Osteoblast (primary cell): Measurements from ENCODE around the gene PMP22. TPM values are rescaled to one million over a fixed set of nuclear protein-coding genes. Genes with fewer than 3 reads are reported as not detected.
A peak's percentile ranks its signal among the peaks of the same experiment; 100 is the strongest.

Experiments
- DNase-seq: peaks from one replicate; pipeline ENCODE4 v3.0.0; 2011; ENCODE audit warnings: low spot score, mixed read lengths; ENCODE audit not compliant: insufficient read length; ENCODE audit errors: missing footprints
- H2AFZ ChIP-seq: 2 replicates; pipeline ENCODE4 v1.6.0; 2011; ENCODE audit warnings: mild to moderate bottlenecking, low read length
- H3K27ac ChIP-seq: 2 replicates; pipeline ENCODE4 v1.5.1; 2011; ENCODE audit warnings: mild to moderate bottlenecking, low read depth, low read length, moderate library complexity
- H3K27me3 ChIP-seq: 2 replicates; pipeline ENCODE4 v1.6.0; 2012; ENCODE audit warnings: mild to moderate bottlenecking, control low read depth, inconsistent platforms, low read length, moderate library complexity; ENCODE audit not compliant: insufficient read depth
- H3K36me3 ChIP-seq: 2 replicates; pipeline ENCODE4 v1.5.1; 2011; ENCODE audit warnings: mild to moderate bottlenecking, low read length, control low read depth, moderate library complexity; ENCODE audit not compliant: insufficient read depth
- H3K4me1 ChIP-seq: 2 replicates; pipeline ENCODE4 v1.5.1; 2011; ENCODE audit warnings: mild to moderate bottlenecking, low read length, control low read depth, moderate library complexity; ENCODE audit not compliant: insufficient read depth
- H3K4me2 ChIP-seq: 2 replicates; pipeline ENCODE4 v1.6.0; 2011; ENCODE audit warnings: mild to moderate bottlenecking, low read length; ENCODE audit not compliant: insufficient read depth
- H3K4me3 ChIP-seq: fragments of 200-600 bp; sonication (generic); 3 replicates; pipeline ENCODE4 v1.5.1; 2012; ENCODE audit warnings: mild to moderate bottlenecking, low read length, inconsistent platforms; ENCODE audit not compliant: insufficient read depth
- H3K79me2 ChIP-seq: 2 replicates; pipeline ENCODE4 v1.6.0; 2012; ENCODE audit warnings: mild to moderate bottlenecking, low read length, control low read depth, inconsistent platforms; ENCODE audit not compliant: insufficient read depth
- H3K9me3 ChIP-seq: 2 replicates; pipeline ENCODE4 v1.5.1; 2011; ENCODE audit warnings: low read depth, low read length, control low read depth
- H4K20me1 ChIP-seq: 2 replicates; pipeline ENCODE4 v1.6.0; 2012; ENCODE audit warnings: mild to moderate bottlenecking, low read length, control low read depth; ENCODE audit not compliant: insufficient read depth
- CTCF ChIP-seq: IDR thresholded peaks from 2 replicates; pipeline ENCODE4 v1.5.1; 2011; ENCODE audit warnings: mild to moderate bottlenecking, low read depth, low read length, moderate library complexity; ENCODE audit errors: extremely low read depth
- total RNA-seq: library from RNA; depleted of rRNA; stranded (reverse); fragments of >200 nt; gene quantifications from 2 replicates; pipeline ENCODE4 v1.2.3, GENCODE V29; 2012

PMP22 gene
- total RNA-seq, 1 donor, result 163 TPM

- no peaks in the 10 kb centered on the region for H3K79me2 ChIP-seq
- no peaks in the 10 kb centered on the region for H3K27me3 ChIP-seq
- no peaks in the 10 kb centered on the region for H3K36me3 ChIP-seq
- H3K27ac ChIP-seq, result no peak overlapping the region
- H4K20me1 ChIP-seq, result no peaks in the 10 kb centered on the region
- H3K9me3 ChIP-seq, result no peaks in the 10 kb centered on the region
- TF ChIP-seq CTCF, result no peak
- no peak overlapping the region for H3K4me3 ChIP-seq
- no peak for DNase-seq
- H3K4me1 ChIP-seq, result peaks cover 19% of the 10 kb centered on the region
- no peak overlapping the region for H3K4me2 ChIP-seq
- H2AFZ ChIP-seq, result no peak overlapping the region
Observed at GRCh38 chr17:15301845-15302244, 36.7 kb upstream of the PMP22 start.

GRCh38 chr17:15298176-15298575, 33.0 kb upstream of the PMP22 start:
- Histone ChIP-seq H3K36me3 (no peaks in the 10 kb centered on the region), H3K4me2 (no peak overlapping the region), H3K4me1 (peaks cover 6% of the 10 kb centered on the region), H4K20me1 (no peaks in the 10 kb centered on the region), H3K79me2 (no peaks in the 10 kb centered on the region), H3K27ac (no peak overlapping the region), H3K4me3 (no peak overlapping the region), H2AFZ (peak overlapping the region; percentile 4), H3K27me3 (no peaks in the 10 kb centered on the region), H3K9me3 (no peaks in the 10 kb centered on the region)
- DNase-seq, result peak; percentile 86
- no peak for TF ChIP-seq CTCF

- H3K4me1 ChIP-seq, result peaks cover 31% of the 10 kb centered on the region
- no peak overlapping the region for H3K4me2 ChIP-seq
- H3K79me2 ChIP-seq, result no peaks in the 10 kb centered on the region
- no peaks in the 10 kb centered on the region for H3K36me3 ChIP-seq
- H3K27ac ChIP-seq, result no peak overlapping the region
- H4K20me1 ChIP-seq, result no peaks in the 10 kb centered on the region
- no peaks in the 10 kb centered on the region for H3K9me3 ChIP-seq
- H2AFZ ChIP-seq, result no peak overlapping the region
- H3K27me3 ChIP-seq, result no peaks in the 10 kb centered on the region
- DNase-seq, result no peak
- TF ChIP-seq CTCF, result no peak
- no peak overlapping the region for H3K4me3 ChIP-seq
Observed at GRCh38 chr17:15293558-15293957, 28.4 kb upstream of the PMP22 start.

- Histone ChIP-seq H3K27ac (peak overlapping the region; percentile 33), H3K79me2 (no peaks in the 10 kb centered on the region), H3K27me3 (no peaks in the 10 kb centered on the region), H3K36me3 (no peaks in the 10 kb centered on the region), H2AFZ (no peak overlapping the region), H3K4me2 (peak overlapping the region; percentile 42), H3K4me1 (peaks cover 31% of the 10 kb centered on the region), H3K4me3 (no peak overlapping the region), H4K20me1 (no peaks in the 10 kb centered on the region), H3K9me3 (no peaks in the 10 kb centered on the region)
- no peak for TF ChIP-seq CTCF
- DNase-seq, result no peak
Observed at GRCh38 chr17:15291674-15292361, 26.7 kb upstream of the PMP22 start.
